GM21576 (cell line): ENCODE results near the gene NOC2L.

Experiments used
- ATAC-seq: cut with Tn5 transposase; IDR thresholded peaks from one replicate; pipeline ENCODE4 v1.9.1; 2021; ENCODE audit warnings: mild to moderate bottlenecking, moderate library complexity; ENCODE audit not compliant: unreplicated experiment

NOC2L gene

DNA sequence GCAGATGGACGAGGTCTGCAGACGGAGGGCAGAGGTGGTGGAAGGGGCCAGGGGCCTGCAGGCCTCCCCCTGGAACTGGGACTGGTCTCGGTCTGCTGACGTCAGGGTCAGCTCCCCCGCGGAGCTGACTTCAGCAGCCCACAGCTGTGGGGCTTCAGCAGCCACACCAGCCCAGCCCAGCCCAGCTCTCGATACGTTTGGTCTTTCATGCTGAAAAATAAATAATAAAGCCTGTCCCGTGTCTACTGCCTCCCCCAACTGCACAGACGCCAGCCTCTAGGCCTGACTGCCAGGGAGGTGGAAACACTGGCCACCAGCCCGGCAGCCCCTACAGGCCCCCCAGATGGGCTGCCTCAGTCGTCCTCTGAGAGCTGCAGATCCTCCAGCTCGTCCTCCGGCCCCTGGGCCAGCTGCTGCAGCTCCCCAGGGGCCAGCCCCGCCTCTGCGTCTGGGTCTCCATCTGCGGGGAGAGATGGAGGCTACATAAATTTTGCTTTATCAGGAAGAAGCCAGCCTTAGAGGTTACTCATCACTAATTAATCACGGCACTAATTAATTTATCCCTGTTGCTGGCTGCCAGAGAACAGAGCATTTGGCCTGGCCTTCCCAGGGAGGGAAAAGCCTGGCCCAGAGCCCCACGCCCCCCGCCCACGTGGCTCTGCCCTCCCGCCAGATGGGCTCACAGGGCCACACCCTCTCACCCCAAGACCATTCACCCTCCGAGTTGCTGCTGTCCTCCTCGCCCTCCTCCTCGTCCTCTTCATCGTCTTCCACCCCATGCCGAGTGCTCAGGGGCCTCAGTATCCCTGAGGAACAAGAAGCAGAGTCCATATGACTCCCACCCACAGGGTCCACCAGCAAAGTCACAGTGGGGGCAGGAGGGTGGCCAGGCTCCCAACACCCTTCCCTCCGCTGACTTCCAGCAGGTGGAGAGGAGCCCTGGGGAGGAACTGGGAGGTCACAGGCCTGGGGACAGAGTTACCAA, 14.4 kb downstream of the NOC2L start:
- ATAC-seq, result no peak

DNA sequence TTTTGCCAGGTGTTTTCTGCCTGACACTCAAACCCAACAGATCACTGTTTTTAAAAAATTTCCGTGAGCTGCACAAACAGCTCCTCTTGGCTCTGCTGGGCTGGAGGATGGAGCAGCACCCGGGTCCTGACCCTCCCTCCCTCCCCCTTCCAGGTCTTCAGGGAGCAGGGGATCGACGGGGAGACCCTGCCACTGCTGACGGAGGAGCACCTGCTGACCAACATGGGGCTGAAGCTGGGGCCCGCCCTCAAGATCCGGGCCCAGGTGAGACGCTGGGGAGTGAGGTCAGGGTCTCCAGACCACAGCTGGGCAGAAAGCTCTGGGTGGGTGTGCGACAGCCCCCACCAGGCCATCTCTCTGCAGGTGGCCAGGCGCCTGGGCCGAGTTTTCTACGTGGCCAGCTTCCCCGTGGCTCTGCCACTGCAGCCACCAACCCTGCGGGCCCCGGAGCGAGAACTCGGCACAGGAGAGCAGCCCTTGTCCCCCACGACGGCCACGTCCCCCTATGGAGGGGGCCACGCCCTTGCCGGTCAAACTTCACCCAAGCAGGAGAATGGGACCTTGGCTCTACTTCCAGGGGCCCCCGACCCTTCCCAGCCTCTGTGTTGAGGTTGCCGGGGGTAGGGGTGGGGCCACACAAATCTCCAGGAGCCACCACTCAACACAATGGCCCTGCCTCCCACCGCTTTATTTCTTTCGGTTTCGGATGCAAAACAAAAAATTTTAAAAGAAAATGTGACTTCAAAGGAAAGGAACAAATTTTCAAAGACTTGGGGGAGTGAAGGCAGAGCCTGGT, 15.3 kb downstream of the NOC2L start:
- no peak for ATAC-seq

DNA sequence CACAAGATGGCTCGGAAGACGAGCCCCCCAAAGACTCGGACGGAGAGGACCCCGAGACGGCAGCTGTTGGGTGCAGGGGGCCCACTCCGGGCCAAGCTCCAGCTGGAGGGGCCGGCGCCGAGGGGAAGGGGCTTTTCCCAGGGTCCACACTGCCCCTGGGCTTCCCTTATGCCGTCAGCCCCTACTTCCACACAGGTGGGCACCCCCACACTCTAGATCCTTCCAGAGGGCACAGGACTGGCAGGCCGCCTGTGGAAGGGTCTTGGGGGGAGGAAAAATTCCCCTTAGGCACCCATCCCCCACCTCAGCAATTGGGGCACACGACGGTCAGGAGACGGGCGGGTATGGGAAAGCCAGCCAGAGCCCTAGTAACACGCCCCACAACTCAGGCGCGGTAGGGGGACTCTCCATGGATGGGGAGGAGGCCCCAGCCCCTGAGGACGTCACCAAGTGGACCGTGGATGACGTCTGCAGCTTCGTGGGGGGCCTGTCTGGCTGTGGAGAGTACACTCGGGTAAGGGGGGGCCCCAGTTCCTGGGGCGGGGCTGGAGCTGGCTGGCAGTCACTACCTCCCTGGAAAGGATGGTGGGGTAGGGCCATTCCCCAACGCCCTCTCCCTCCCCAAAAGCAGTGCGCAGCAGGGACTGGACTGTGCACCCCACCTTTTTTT, 16.1 kb downstream of the NOC2L start:
- no peak for ATAC-seq

DNA sequence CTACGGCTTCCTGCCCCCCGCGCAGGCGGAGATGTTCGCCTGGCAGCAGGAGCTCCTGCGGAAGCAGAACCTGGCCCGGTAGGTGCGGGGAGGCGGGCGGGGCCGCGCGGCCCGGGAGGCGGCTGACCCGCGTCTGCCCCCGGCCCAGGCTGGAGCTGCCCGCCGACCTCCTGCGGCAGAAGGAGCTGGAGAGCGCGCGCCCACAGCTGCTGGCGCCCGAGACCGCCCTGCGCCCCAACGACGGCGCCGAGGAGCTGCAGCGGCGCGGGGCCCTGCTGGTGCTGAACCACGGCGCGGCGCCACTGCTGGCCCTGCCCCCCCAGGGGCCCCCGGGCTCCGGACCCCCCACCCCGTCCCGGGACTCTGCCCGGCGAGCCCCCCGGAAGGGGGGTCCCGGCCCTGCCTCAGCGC, 16.6 kb downstream of the NOC2L start:
- ATAC-seq, result no peak

DNA sequence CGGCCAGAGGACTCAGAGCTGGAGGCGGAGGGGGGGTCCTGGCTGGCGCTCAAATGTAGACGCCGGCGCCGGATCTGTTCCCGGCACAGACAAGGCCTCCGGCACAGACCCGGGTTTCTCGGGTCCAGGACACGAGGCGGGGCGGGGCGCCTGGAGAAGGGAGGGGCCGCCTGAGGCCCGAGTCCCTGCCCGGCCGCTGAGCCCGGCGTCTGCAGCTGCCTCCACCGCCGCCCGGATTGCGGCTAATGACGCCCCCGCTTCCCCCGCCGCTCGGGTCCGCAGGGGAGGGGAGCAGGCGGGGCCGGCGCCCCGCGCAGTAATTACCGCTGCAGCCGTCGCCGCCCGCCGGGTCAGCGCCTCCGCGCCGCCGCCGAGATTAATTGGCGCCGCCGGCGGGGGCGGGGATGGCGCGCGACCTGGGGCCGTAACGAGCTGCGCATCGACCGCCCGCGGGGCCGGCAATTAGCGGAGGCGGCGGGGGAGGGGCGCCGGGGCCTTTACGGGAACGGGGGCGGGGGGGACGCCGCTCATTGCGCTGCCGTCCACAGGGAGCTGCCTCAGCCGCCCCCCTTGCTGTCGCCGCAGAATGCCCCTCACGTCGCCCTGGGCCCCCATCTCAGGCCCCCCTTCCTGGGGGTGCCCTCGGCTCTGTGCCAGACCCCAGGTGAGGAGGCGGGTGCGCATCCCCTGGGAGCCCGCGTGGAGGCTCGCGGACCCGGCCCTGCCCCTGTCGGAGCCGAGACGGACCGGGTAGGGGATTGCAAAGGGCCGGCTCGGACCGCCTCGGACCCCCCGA, 17.3 kb downstream of the NOC2L start:
- no peak for ATAC-seq

DNA sequence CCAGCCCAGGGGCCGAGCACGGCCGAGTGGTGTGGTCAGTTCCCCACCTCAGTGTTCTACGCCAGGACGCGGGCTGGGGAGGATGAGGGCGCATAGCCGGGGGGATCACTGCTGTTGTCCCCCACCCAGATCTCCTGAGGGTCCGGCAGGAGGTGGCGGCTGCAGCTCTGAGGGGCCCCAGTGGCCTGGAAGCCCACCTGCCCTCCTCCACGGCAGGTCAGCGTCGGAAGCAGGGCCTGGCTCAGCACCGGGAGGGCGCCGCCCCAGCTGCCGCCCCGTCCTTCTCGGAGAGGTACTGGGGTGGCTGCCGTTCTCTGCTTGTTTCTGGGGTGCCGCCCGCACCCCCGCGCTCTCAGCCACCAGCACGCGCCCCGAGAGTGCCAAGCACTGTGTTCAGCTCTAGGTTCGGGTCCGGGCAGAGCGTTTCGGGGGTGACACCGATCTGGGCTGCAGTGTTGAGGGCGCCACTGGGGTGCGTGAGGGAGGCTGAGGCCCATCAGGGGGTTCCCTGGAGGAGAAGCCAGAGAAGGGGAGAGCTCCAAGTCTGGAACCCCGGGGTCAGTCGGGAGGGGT, 18.0 kb downstream of the NOC2L start:
- no peak for ATAC-seq

DNA sequence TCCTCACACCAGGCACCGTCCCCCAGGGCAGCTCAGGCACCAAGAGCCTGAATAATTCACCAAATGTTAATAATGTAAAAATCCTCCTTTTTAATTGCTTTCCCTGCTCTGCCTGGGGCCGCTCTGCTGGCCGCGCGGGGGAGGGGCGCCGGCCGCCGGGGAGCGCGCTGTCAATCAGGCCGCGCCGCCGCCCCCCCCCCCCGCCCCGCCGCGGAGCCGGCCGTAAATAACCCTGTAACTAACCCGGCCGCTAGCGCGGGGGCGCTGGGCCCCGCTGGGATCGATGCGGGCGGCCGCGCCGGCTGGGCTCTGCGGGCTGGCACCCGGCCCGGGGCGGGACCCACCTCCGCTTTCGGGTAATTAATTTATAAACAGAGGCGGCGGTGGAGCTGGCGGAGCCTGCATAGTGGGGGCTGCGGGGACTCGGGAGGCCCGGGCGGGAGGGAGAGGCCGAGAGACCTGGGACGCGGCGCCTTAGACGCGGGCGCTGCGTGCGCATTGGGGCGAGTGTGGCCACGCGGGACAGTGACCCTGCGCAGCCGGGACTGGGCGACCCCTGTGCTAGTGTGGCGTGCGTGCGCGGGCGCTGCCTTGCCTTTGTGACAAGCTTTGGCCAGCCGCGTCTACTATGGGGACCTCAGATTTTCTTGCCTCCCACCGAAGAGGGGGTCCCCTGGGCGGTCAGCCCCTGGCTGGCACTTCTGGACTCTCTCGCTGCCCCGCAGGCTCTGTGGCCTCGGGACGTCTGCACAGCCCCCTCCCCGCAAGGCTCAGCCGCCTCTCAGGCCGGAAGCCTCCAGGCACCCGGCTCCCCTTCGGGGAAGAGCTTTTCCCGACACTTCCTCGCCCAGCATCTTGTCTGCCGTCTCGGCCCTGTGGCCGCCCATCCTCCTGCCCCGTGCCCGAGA, 18.7 kb downstream of the NOC2L start:
- ATAC-seq, result no peak

DNA sequence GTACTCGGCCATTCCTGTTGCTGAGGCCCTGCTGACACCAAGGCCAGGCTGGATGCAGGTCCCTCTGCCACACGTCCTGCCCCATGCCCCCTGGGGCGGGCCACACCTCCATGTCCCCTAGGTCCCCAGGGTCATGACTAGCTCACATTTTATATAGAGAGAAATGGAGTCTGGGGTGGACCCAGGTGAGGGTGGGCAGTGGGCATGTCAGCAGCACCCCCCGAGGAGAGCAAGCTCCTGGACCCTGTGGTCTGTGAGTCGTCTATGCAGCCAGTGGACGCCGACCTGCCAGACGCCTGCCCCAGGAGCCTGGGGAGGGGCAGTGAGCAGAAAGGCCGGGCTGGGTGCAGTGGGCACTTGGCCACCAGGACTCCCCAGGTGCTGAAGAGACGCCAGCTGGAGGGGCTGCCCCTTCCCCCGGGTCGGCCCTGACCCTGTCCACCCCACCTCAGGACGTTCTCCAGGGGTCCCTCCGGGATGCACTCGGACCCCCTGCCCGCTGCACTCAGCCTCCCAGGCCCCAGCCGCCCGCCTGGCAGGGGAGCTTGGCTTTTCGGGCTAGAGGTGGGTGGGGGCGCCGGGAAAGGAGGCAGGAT, 19.4 kb downstream of the NOC2L start:
- ATAC-seq, result no peak

DNA sequence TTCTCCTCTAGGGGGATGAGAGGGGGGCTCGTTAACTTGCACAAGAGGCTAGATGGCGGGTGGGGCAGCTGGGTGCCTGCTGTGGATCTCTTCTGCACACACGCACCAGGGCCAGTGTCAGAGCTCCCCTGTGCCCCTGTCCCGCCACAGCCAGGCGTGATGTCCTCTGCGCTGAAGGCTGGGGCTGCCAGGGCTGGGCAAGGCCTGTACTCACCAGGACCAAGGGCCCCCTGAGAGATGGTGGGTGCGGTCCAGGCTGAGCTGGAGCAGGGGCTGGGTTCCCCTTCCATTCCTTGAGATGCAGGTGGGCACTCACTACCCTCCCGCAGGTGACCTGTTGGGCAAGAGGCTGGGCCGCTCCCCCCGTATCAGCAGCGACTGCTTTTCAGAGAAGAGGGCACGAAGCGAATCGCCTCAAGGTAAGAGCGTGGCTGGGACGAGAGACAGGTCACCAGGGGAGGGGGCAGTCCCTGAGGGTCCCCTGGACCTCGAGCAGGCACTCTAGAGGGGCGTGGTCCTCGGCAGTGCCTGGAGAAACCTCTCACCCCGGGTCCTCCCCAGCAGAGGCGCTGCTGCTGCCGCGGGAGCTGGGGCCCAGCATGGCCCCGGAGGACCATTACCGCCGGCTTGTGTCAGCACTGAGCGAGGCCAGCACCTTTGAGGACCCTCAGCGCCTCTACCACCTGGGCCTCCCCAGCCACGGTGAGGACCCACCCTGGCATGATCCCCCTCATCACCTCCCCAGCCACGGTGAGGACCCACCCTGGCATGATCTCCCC, 20.2 kb downstream of the NOC2L start:
- ATAC-seq, result no peak

DNA sequence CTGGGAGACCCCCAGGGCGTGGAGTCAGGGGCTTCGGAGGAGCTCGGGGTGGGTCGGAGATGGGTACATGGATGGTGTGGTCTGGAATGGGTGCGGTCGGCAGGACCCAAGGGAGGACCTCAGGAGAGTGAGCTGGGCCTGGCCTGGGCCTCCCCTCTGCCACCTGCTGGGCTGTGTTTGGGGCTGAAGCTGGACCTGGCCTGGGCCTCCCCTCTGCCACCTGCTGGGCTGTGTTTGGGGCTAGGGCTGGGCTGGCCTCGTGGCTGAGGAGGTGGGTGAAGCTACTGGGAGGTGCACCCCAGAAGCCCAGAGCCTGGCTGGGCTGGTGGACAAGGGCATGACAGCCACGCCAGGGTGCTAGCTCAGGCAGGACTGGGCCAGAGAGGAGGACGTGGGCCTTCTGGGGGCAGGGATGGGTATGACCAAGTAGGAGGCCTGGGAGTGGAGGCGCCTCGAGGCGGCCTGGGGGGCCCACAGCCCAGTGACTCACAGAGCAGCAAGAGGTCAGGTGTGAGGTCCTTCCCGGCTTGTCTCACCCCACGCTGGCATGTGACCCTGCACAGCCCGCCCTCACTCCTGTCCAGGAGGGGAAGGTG, 20.9 kb downstream of the NOC2L start:
- ATAC-seq, result no peak

DNA sequence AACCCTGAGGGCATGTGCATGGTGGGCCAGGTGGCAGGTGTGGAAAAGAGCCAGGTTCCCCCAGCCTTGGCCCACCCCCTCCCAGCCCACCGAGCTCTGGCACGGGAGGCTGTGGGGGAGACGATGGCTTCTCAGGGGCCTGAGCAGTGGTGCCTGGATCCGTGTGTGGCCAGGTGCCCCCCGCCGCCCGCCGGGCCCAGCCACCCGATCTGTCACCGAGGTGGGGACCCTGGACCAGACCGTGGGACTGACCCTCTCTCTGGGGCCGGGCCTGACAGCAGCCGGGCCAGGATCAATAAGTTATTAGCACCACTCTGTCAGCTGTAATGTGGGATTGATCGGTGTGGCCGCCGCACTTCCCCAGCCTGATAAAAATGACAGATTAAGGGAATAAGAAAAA, 21.5 kb downstream of the NOC2L start:
- no peak for ATAC-seq

DNA sequence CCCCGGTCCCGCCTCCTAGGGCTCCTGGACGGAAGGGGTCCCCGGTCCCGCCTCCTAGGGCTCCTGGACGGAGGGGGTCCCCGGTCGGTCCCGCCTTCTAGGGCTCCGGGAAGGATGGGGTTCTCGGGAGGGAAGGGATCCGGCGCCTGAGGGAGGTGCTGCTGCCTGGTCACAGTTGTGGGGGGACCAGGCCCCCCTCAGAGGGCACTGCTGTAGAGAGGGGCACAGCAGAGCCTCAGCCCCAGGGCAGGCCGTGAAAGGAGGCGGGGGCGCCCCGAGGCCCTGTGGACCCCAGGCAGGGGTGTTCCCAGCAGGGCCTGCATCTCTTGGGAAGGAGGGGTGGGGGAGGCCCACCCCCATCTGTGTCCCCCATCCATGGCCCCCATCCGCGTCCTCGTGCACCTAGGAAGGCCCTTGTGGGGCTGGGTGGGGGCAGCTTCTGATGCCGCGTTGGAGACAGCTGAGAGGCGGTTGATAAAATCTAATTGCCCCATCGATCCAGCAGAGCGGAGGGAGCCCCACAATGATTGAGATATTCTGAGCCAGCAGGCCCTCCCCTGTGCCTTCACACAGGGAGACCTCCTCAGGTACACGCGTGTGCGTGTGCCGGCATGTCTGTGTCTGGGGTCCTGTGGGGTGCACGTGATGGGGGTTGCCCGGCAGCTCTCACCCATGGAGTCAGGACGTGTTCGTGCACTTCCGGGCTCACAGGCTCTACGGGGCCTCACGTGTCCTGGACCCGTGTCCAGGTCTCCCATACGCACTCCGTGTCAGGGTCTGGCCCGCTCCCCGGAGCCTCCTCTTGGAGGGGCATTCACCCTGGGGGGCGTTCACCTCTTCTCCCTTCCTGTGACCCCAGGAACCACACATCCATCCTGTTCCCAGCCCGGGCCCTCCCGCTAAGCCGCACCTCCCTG, 22.4 kb downstream of the NOC2L start:
- no peak for ATAC-seq

DNA sequence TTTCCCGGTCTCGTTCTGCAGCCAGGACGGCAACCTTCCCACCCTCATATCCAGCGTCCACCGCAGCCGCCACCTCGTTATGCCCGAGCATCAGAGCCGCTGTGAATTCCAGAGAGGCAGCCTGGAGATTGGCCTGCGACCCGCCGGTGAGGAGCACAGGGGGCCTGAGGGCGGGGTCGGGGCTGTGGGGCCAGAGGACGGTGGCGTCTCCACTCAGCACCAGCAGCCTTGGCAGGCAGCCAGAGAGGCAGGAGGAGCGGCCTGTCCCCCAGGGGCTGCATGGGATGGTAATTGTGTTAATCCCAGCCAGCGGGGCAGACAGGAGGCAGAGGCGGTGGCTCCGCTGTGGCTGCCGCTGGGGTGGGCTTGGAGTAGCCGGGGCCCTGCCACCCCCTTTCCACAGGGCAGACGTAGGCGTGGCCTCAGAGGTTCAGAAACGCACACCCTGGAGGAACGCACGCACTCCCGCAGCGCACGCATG, 23.3 kb downstream of the NOC2L start:
- no peak for ATAC-seq

DNA sequence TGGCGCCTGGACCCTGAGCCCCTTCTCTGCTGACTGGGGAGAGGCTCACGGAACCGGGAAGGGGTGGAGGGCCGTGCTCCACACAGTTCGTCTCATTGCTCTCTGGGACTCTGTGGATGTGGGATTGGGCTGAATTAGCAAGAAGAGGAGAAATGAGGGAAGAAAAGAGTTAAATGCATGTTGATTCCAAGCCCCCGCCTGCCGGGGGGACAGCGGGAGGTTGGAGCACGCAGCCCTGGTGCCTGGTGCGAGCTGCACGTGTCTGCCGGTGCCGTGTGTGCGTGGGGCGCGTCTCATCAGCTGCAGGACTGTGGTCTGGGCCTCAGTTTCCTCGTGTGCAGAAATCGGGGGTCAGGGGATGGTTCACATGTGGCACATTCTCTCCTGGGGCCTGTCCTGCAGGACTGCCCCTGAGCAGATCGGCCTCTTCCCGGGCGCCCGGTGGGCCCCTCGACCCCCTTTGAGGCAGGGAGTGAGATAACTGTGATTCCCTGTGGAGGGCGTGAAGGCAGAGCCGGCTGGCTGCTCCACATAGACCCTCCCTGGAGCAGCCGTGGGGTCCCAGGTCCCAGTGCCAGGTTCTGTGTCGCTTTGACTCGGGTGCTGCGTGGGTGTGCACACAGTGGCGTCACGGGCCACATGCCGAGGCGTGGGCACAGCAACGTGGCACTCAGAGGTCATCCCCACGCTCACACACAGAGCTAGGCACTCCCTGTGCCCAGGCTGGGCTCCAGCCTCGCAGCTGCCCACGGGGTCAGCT, 23.9 kb downstream of the NOC2L start:
- no peak for ATAC-seq

DNA sequence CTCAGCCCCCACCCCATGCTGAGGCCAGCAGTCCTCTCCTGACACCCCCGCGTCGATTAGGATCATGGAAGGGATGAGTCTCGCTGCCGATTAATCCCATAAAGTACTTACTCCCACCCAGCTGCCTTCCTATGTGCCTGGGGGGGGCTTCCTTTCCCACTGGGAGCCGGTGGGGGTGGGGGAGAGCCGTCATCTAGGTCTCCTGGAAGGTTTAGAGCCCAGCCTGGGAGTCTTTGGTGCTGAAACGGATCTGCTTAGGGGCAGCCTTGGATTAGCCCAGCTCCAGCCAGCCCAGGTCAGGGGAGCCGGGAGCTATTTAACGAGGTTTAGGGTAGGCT, 25.5 kb downstream of the NOC2L start:
- no peak for ATAC-seq
